ENCODE measurements around the gene FJX1. TPM values are rescaled to one million over a fixed set of nuclear protein-coding genes. Genes with fewer than 3 reads are reported as not detected.

The FJX1 gene
- total and polyA plus RNA-seq, 4 donors = 0.46 to 3.0 (median 1.1) TPM

GRCh38 chr11:35584321-35584720 is 33.9 kb upstream of the FJX1 start:
- H3K27ac ChIP-seq (ENCODE audit: low read depth in 1 of 2, low read length in 2 of 2) = no peak overlapping the region
- no peak overlapping the region for H3K9ac ChIP-seq (ENCODE audit: low read depth in 1 of 2, low read length in 2 of 2)
- no peaks in the 10 kb centered on the region for H3K36me3 ChIP-seq (ENCODE audit: control insufficient read depth in 4 of 4, insufficient read depth in 3 of 4, low read depth in 1 of 4, low read length in 3 of 4)
- 79% methylated on average over 3 of the region's 3 CpGs for WGBS
- no peaks in the 10 kb centered on the region for H3K4me1 ChIP-seq (ENCODE audit: control insufficient read depth in 4 of 4, insufficient read depth in 4 of 4, low read length in 3 of 4)
- no peak for TF ChIP-seq FOXA2 (IDR thresholded peaks at IDR 0.05)
- no peak for TF ChIP-seq CTCF (IDR thresholded peaks at IDR 0.05; ENCODE audit: low read depth, low read length, missing input control)
- no peak for TF ChIP-seq SP1 (IDR thresholded peaks at IDR 0.05)
- TF ChIP-seq TAF1 (conservative IDR thresholded peaks at IDR 0.05) = no peak
- TF ChIP-seq EGR1 (IDR thresholded peaks at IDR 0.05; ENCODE audit: low read depth in 2 of 2) = no peak
- TF ChIP-seq FOXA1 (IDR thresholded peaks at IDR 0.05) = no peak
- TF ChIP-seq ZBTB33 (IDR thresholded peaks at IDR 0.05) = no peak
- TF ChIP-seq YY1 (IDR thresholded peaks at IDR 0.05) = no peak
- TF ChIP-seq RAD21 (IDR thresholded peaks at IDR 0.05) = no peak
- TF ChIP-seq NR2F2 (IDR thresholded peaks at IDR 0.05) = no peak
- TF ChIP-seq GABPA (IDR thresholded peaks at IDR 0.05 in 1 of 2, conservative IDR thresholded peaks at IDR 0.05 in 1 of 2) = no peak
- no peaks in the 10 kb centered on the region for H3K9me3 ChIP-seq (ENCODE audit: control insufficient read depth in 4 of 4, low read length in 3 of 4)
- no peak overlapping the region for H3K4me3 ChIP-seq (ENCODE audit: low read depth in 1 of 3, low read length in 3 of 3)
- H3K27me3 ChIP-seq (ENCODE audit: control insufficient read depth in 4 of 4, insufficient read depth in 4 of 4, low read length in 3 of 4) = peaks cover 0 to 4% (median 1%) of the 10 kb centered on the region in 4 donors
- no peak for DNase-seq (ENCODE audit: low spot score)

GRCh38 chr11:35585416-35585815 is 32.8 kb upstream of the FJX1 start:
- Histone ChIP-seq H3K4me1 (ENCODE audit: control insufficient read depth in 4 of 4, insufficient read depth in 4 of 4, low read length in 3 of 4) (no peaks in the 10 kb centered on the region), H3K9ac (ENCODE audit: low read depth in 1 of 2, low read length in 2 of 2) (no peak overlapping the region), H3K27me3 (ENCODE audit: control insufficient read depth in 4 of 4, insufficient read depth in 4 of 4, low read length in 3 of 4) (peaks cover 0 to 4% (median 1%) of the 10 kb centered on the region in 4 donors), H3K36me3 (ENCODE audit: control insufficient read depth in 4 of 4, insufficient read depth in 3 of 4, low read depth in 1 of 4, low read length in 3 of 4) (no peaks in the 10 kb centered on the region), H3K9me3 (ENCODE audit: control insufficient read depth in 4 of 4, low read length in 3 of 4) (no peaks in the 10 kb centered on the region), H3K27ac (ENCODE audit: low read depth in 1 of 2, low read length in 2 of 2) (no peak overlapping the region), H3K4me3 (ENCODE audit: low read depth in 1 of 3, low read length in 3 of 3) (no peak overlapping the region)
- WGBS = 63% methylated on average over 5 of the region's 5 CpGs
- TF ChIP-seq TAF1 (conservative IDR thresholded peaks at IDR 0.05) = no peak
- TF ChIP-seq HNF4G (IDR thresholded peaks at IDR 0.05) = no peak
- no peak for TF ChIP-seq FOXA1 (IDR thresholded peaks at IDR 0.05)
- TF ChIP-seq YY1 (IDR thresholded peaks at IDR 0.05) = no peak
- no peak for TF ChIP-seq RAD21 (IDR thresholded peaks at IDR 0.05)
- TF ChIP-seq SP1 (IDR thresholded peaks at IDR 0.05) = no peak
- TF ChIP-seq HNF4A (conservative IDR thresholded peaks at IDR 0.05) = no peak
- no peak for TF ChIP-seq GABPA (IDR thresholded peaks at IDR 0.05 in 1 of 2, conservative IDR thresholded peaks at IDR 0.05 in 1 of 2)
- TF ChIP-seq JUND (IDR thresholded peaks at IDR 0.05) = no peak
- DNase-seq (ENCODE audit: low spot score) = no peak

- Histone ChIP-seq H3K4me3 (ENCODE audit: low read depth in 1 of 3, low read length in 3 of 3) (no peak overlapping the region), H3K9me3 (ENCODE audit: control insufficient read depth in 4 of 4, low read length in 3 of 4) (no peaks in the 10 kb centered on the region), H3K4me1 (ENCODE audit: control insufficient read depth in 4 of 4, insufficient read depth in 4 of 4, low read length in 3 of 4) (no peaks in the 10 kb centered on the region), H3K36me3 (ENCODE audit: control insufficient read depth in 4 of 4, insufficient read depth in 3 of 4, low read depth in 1 of 4, low read length in 3 of 4) (no peaks in the 10 kb centered on the region), H3K9ac (ENCODE audit: low read depth in 1 of 2, low read length in 2 of 2) (no peak overlapping the region), H3K27ac (ENCODE audit: low read depth in 1 of 2, low read length in 2 of 2) (no peak overlapping the region), H3K27me3 (ENCODE audit: control insufficient read depth in 4 of 4, insufficient read depth in 4 of 4, low read length in 3 of 4) (peaks cover 0 to 4% (median 1%) of the 10 kb centered on the region in 4 donors)
- WGBS = 87% methylated on average over 3 of the region's 3 CpGs
- DNase-seq (ENCODE audit: low spot score) = no peak
- TF ChIP-seq HNF4A (conservative IDR thresholded peaks at IDR 0.05) = no peak
- no peak for TF ChIP-seq ATF3 (IDR thresholded peaks at IDR 0.05)
- no peak for TF ChIP-seq GABPA (IDR thresholded peaks at IDR 0.05 in 1 of 2, conservative IDR thresholded peaks at IDR 0.05 in 1 of 2)
- TF ChIP-seq ZBTB33 (IDR thresholded peaks at IDR 0.05) = no peak
- TF ChIP-seq JUND (IDR thresholded peaks at IDR 0.05) = no peak
- TF ChIP-seq MAX (IDR thresholded peaks at IDR 0.05) = no peak
Measured at GRCh38 chr11:35586222-35586621, 32.0 kb upstream of the FJX1 start.

Measured in liver (tissue), 9 donors.